HG02571 (cell line): ENCODE measurements around the gene MYLK3.

ENCODE experiments used
- ATAC-seq: cut with Tn5 transposase; IDR thresholded peaks from one replicate; pipeline ENCODE4 v1.9.1; 2021; ENCODE audit warnings: mild to moderate bottlenecking, moderate library complexity; ENCODE audit not compliant: unreplicated experiment

Gene MYLK3

GRCh38 chr16:46759309-46759708 lies 11.2 kb upstream of the MYLK3 start:
- ATAC-seq: no peak

DNA sequence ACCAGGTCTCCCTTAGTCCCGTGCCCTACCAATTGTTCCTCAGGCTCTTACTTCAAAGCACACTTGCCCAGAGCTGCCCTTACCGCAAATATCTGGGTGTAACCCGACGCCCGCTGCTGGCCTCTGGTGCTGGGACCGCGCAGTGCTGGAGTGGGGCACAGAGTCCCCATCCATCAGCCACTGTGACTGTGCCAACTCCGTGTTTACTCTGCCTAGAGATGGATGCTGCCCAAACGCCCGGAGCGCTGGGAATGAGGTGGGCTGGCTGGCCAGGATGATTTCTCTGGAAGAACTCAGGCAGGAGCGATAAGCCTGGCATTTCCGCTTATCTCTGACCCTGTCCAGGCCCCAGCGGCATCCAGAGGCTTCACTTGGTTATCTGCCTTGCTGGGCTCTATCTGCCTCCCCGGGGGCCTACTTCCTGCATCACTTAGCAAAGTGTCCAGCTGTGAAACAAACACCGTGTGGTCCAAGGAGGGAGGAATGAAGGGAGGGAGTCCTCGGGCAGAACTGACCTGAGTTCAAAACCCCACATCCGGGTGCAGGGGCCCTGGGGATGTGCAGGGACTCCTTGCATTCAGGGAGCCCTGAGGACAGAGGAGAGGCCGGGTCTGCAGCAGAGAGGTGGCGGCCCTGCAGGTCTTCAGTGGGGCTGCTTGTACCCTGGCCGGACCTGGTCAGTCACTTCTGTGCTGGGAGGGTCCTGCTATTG lies 9.4 kb upstream of the MYLK3 start:
- ATAC-seq: no peak

DNA sequence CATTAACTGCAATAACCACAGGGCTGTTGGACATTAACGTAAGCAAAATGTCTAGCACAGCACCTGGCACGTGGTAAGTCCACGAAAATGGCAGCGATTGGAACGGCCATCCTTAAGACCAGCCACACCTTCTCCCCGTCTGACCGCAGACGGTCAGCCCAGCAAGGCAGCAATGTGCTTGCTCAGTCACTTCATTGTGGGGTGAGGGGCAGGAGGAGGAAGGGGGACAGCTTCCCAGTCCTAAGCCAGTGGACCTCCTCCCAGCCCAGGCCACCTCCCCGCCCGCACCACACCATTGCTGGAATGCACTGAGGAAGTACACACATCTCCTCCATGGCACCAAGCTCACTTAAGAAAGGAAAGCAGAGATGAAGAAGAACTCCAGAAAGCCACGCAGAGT lies 8.6 kb upstream of the MYLK3 start:
- ATAC-seq: no peak

- no peak for ATAC-seq
These were observed 4.9 kb upstream of the MYLK3 start for GRCh38 chr16:46753015-46753414.

GRCh38 chr16:46751381-46751780 lies 3.2 kb upstream of the MYLK3 start:
- ATAC-seq: no peak

DNA sequence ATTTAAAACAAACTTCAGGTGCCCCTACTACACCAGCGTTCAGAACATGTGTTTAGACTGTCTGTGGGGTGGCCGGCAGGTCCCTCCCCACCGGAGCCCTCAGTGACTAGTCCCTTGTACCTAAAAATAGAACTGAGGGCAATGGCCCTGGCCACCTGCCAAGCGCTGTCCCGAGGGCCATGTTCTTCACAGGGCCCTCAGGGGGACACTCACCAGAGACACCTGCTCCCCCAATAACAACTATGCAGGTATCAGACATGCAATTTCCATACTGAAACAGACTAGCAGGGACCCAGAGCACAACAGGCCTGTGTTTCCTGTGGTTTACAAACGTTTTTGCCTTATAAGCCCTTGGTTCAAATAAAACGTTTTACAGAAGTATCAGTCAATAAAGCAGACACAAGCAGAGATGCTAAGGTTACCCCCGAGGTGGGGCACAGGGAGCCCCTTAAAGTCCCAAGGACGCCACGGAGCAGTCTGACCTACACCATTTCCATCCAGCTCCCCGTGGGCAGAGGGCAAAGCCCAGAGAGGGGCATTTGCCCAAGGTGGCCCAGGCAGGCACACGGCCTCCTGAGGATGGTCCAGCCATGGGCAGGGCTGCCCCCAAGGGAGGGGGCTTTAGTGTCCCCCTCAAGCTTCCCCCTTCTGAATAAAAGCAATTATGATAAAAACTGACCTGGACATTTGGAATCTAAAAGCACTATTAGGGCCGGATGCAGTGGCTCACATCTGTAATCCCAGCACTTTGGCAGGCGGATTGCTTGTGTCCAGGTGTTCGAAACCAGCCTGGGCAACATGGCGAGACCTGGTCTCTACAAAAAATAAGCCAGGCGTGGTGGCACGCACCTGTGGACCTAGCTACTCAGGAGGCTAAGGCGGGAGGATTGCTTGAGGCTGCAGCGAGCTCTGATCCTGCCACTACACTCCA lies 896 bp upstream of the MYLK3 start:
- peak; percentile 70 for ATAC-seq

DNA sequence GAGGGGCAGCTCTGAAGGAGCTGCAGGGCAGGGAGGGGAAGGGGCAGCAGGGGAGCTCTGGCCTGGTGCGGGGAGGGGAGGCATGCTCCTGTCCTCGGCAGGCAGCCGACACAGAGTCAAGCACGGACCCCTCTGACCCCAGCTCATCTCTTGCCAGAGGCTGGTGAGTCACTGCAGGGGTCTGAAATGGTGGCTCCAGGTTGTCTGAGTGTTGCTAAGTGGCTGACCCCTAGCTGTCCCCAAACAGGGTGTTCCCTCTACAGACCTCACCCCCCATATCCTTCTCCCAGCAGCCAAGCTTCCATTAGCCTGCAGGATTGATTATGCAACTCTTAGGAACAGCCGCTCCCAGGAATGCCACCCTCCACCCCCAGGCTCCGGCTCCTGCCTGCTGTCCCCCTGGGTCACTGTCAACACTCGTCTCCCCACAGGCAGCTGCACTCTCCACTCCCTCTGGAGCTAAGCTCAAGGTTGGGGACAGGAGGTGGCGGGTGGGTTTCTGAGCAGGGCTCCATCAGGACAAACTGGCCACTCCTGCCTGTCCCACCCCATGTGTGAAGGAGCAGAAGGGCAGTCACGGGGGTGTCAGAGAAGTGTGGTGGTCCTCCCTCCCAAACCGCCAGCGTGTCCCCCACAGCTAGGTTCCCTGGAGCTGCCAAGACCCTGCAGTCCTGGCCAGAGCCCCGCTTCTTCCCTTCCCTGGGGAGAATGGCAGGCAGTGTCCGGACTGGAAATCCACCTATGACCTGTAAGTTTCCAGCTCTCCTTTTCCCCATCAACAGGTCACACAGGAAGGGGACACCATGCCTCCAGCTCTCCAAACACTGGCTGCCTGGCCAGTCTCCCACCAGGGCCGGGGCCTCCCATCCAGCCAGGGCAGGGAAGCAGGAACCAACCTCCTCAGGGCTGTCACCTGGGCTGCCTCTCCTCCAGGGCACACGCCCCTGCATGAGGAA lies 1.0 kb downstream of the MYLK3 start:
- ATAC-seq: no peak

DNA sequence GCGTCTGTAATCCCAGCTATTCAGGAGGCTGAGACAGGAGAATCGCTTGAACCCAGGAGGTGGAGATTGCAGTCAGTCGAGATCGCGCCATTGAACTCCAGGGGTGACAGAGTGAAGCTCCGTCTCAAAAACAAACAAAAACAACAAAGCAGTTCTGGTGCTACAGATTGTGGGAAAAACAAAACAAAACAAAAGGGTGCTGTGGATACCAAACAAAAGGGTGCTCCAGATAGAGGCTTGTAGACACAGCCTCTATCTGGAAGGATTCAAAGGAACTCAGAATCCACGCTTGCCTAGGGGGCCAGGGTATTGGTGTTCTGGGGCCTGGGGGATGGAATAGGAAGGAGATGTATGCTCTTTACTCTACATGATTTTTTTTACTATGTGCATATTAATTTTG lies 2.5 kb downstream of the MYLK3 start:
- no peak for ATAC-seq

- ATAC-seq: no peak
These were observed 4.9 kb downstream of the MYLK3 start for GRCh38 chr16:46743232-46743719.

DNA sequence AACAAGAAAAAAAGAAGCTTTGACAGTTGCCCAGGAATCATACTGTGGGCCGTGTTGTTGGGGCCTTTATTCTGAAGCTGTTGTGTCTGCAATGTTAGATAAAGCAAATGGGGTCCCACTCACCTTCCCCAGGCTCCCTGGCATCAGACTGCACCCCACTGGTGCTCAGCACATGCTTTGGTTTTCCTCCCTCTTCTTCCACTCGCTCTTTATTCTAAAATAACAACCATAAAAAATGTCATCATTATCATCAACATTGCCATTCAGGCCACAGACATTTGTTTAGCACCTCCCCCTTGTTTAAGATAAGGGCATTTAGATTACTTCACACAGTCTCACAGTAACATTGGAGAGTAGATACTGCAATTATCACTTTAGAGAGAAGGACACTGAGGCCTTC lies 8.2 kb downstream of the MYLK3 start:
- ATAC-seq: no peak

DNA sequence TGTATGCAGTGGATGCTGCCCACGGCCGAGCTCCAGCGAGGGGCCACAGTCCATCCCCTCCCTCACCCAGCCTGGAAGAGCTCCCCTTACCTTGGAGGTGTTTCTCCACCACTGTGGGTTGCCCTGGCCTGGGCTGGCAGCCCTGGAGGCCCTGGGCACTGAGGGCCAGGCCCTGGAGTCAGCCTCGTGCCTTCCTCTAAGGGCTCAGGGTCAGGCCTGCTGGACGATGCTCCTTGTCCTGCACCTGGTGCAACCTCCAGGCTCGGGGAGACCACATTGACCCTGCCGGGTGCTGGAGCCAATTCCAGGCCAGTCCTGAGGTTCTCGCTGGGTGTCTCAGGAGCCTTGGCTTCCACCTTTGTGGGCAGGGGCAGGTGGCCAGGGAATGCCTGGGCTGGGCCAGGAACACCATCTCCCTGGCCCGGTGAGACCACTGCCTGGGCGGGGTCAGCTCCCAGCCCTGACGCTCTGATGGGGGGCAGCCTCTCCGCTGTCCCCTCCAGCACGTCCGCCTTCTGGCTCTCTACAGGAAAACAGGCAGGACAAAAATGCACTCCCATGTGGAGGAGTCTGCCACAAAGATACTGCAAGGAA lies 10.4 kb downstream of the MYLK3 start:
- ATAC-seq: no peak

GRCh38 chr16:46736695-46737094 lies 11.4 kb downstream of the MYLK3 start:
- ATAC-seq: no peak

DNA sequence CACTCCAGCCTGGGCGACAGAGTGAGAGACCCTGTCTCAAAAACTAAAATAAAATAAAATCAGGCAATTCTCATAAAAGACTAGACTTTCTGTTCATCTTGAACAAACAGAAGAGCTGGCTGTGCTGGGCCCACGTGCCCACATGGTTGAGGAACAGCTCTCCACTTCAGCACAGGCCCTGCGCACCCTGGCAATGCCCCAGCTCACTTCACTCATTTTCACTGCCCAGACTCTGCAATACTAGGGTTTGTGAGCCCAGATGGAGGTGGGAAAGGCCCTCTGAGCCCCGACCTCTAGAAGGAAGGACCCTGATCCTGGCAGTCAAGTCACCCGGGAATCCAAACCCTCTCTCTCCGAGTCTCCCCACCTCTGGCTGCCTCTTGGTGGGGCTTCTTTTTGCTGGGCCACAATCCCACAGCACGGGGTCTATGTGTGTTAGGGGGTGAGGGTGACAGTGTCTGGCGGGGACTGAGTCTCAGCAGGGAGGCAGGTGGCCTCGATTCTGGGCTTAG lies 14.8 kb downstream of the MYLK3 start:
- ATAC-seq: no peak

GRCh38 chr16:46732561-46732960 lies 15.6 kb downstream of the MYLK3 start:
- no peak for ATAC-seq

DNA sequence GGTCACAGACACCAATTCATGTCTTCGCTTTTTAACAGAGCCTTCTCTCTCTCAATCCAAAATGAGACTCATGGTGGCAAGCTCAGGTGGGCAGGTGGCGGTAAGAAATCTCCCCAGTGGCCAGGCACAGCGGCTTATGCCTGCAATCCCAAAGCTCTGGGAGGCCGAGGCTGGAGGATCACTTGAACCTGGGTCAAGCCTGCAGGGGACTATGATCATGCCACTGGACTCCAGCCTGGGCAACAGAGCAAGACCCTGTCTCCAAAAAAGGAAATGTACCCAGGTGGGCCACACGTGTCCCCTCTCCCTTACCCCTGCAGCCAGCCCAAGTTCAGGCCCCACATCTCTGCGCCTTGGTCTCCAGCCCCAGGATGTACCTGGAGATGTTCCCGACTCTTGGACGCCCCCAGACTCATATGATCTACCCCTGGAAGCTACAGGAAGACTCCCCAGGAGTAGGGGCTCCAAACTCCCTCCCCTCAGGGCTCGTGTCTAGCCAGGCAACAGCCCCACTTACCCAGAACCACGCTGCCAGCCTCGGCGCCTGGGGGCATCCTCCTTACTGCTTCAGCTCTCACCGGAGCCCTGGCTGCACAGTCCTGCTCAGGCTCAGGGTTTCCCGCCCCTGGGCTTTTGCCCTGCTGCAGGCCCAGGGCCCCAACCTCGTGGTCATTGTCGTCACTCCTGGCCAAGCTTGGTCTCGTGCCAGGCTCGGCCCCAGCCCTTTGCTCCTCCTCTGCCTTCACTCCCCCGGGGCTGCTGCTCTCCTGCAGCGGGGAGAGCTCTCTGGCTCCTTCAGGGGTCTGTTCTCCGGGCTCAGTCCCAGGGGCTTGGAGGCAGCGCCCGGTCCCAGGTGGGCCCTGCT lies 16.2 kb downstream of the MYLK3 start:
- no peak for ATAC-seq

DNA sequence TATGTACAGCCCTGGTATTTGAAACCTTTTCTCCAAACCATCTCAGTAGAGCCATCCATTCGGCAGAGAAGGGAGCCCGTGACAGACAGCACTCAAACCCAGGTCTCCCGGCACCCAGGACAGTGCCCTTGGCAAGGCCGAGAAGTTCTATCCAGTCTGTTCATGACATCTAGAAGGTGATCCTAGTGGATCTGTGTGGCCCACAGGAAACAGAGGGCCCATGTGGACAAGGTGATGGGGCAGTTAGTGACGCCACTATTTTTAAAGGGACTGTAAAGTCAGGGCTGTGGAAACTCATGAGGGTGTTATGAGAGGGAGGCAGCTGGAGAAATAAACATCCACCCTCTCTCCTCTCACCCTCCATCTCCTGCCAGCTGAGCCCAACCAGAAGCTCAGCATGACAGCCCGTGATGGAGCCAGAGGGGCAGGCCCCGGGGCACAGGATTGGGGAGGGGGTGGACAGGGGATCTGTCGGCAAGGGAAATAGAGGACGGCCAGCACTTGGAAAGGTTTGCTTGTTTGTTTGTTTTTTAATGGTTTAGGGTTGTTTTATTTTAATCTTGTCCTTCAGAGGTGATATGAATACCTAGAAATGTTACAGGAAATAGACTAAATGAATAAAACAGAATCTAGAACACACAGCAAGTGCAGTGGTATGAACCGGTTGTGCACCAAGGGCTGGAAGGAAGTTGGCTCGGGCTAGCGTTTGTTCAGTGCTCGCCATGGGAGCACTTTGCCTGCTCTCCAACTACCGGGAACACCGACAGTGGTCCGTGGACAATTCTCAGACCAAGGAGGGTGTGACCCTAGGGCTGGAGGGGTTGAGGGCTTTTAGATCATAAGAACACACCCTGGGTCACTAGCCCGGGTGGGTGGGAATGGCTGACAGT lies 17.1 kb downstream of the MYLK3 start:
- no peak for ATAC-seq

GRCh38 chr16:46730126-46730525 lies 18.0 kb downstream of the MYLK3 start:
- no peak for ATAC-seq

DNA sequence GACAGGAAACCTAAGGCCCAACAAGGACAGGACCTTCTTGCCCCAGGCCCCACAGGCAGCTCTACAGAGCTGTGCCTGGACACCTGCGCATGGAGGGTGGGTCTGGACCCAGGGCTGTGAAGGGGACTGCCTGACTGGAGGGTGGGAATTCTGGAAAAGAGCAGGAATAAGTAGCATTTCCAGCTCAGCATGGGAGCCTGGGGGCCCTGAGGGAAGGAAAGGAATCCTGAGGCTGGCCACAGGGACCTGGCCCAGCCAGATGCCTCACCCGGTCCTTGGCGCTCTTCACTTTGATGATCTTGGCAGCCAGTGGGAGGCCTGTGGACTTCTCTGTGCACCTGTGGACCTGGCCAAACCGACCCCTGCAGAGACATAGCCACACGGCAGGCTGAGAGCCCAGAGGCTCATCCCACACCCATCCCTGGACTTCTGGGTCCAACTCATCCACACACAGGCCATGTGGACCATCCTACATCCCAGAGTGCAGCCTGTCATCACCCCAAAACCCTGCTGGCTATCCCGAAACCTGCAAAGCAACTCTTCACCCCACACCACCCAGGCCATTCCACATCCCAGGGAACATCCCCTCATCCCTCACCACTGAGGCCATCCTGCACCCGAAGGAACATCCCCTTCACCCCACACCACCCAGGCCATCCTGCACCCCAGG lies 18.7 kb downstream of the MYLK3 start:
- ATAC-seq: no peak
